ENCODE results near the gene NRCAM.

GRCh38 chr7:108196004-108196403, 260.2 kb downstream of the NRCAM start:
- TF ChIP-seq CTCF (IDR thresholded peaks at IDR 0.05; ENCODE audit: insufficient read depth, low read length, poor library complexity, severe bottlenecking) (no peak), EZH2phosphoT487 (conservative IDR thresholded peaks at IDR 0.05; ENCODE audit: low read length) (no peak)

Measured in SU-DHL-6 (cell line).